HG03439 (cell line): ENCODE data around the gene SYT9.

Source experiments
- ATAC-seq: cut with Tn5 transposase; IDR thresholded peaks from one replicate; pipeline ENCODE4 v1.9.1; 2021; ENCODE audit warnings: mild to moderate bottlenecking, moderate library complexity; ENCODE audit not compliant: unreplicated experiment

Gene SYT9

DNA sequence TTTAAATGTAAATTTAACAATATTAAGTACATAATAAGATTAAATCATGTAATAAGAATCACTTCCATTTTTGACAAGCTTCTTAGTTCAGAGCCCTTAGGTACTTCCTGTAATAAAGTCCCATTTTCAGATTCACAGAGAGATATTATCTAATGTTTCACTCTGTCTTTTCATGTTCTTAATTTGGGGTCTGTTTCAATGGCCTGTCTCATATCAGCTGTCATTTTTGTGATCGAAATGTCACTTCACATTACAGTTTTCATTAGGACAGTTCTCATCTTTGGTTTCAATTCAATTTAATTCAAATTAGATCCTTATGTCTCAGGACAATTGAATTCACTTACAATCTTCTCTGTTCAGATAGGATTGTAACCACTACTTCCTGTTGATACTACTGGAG lies 211.0 kb downstream of the SYT9 start:
- ATAC-seq = no peak

DNA sequence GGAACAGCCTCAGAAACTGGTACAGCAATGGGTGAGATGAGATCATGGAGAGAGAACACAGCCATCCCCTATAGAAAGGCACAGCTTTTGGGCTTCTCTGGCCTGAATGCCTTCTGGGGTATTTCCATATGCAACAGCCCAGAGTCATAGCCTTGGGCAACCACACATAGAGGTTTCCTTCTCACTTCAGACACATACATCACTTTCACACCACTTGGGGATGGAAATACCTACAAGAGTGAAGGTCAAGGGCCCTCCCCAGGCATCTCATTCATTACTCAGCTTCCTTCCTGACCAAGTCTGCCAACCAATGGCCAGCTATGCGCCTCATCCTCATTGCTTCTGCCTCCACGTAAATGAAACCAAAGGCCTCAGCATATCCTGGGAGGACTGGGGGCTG lies 215.9 kb downstream of the SYT9 start:
- no peak for ATAC-seq

DNA sequence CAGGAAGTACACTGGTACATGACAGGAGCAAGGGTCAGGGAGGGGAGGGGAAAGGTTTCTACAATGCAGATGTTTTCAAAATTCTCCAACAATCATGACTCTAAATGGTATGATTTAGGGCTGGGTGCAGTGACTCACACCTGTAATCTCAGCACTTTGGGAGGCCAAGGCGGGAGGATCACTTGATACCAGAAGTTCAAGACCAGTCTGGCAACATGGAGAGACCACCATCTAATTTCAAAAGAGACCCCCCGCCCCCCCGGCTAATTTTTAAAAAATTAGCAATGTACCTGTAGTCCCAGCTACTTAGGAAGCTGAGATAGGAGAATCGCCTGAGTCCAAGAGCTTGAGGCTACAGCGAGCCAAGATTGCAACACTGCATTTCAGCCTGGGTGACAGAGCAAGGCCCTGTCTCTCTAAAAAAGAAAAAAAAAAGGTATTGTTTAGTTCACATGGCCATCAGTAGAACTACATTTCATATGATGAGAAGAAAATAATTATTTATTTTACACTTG lies 217.7 kb downstream of the SYT9 start:
- no peak for ATAC-seq

DNA sequence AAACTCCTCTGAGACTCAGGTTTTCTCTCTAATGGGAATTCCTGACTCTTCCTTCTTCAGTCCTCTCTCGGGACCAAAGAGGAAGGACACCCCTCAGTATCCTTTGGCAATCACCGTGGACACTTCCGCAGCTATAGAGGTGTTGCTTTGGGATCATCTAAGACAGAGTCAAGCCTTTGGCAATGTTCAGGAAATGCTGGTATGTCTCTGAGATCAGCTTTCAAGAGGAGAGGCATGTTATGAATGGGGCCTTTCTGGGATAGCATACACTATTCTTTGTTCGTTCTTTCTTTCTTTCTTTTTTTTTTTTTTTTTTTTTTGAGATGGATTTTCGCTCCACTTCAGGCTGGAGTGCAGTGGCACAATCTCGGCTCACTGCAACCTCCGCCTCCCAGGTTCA lies 219.4 kb downstream of the SYT9 start:
- no peak for ATAC-seq

DNA sequence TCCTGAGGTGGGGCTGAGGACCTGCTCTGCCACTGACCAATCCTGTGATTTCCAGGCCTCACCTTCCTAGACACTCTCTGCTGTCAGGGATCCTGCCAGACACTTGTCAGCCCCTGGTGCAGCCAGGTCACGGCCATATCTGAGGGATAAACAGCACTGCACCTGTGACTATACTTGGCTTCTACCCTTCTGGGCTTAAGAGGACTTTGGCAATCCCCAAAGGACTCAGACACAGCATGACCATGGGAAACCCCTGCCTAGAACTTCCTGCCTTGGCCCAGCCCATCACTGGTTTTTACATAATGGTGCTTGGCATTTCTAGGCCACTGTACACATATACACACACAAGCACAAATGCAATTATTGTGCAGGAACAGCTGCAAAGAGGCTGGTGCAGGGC lies 222.0 kb downstream of the SYT9 start:
- ATAC-seq = peak; percentile 81

DNA sequence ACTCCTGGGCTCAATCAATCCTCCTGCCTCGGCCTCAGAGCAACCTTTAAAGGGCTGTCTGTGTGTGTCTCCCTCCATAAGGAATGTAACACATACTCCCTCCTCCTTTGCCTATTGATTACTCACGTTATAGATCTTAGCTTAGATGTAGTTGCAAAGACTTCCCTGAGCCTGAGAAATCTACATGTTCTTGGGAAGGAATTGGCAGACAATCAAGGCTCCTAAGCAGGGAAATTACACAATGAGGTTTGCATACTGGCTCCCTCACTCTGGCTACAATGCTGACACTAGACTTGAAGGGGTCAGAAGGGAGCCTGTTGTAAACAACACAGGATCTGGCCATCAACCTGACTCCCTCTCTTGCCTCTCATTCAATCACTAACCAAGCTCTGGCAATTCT lies 228.4 kb downstream of the SYT9 start:
- no peak for ATAC-seq

DNA sequence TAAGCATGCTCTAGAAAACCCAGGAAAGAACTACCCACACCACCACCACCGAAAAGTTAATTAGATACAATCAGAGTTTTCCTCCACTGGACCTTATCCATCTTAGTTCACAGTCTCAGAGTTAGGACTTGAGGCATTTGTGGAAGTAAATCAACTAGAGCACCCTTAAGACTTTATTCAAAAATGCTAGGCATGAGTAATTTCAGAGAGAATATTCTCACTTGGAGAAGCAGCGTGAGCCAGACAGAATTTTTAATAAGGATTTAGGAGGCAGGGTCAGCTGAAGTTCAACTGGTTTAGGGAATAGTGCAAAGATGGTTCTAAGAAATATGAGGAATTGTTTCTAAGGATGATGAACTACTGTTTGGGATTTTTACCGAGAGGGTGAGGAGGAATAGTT lies 232.4 kb downstream of the SYT9 start:
- ATAC-seq = no peak

DNA sequence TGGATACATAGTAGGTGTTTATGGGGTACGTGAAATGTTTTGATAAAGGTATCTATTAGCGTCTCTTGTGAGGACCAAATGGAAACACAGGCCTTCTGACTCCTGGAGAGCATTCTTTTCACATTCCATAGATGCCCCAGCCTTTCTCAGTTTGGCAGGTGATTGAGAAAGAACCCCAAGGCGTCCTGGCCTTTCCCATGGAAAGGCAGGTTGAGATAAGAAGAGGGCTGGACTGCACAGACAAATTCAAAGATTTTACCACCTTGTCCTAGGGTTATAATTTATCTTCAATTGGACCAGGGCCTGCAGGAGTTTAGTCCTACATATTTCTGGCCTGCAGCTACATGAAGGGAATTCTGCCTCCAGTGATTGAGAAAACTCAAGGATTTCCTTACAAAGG lies 232.9 kb downstream of the SYT9 start:
- ATAC-seq = no peak

DNA sequence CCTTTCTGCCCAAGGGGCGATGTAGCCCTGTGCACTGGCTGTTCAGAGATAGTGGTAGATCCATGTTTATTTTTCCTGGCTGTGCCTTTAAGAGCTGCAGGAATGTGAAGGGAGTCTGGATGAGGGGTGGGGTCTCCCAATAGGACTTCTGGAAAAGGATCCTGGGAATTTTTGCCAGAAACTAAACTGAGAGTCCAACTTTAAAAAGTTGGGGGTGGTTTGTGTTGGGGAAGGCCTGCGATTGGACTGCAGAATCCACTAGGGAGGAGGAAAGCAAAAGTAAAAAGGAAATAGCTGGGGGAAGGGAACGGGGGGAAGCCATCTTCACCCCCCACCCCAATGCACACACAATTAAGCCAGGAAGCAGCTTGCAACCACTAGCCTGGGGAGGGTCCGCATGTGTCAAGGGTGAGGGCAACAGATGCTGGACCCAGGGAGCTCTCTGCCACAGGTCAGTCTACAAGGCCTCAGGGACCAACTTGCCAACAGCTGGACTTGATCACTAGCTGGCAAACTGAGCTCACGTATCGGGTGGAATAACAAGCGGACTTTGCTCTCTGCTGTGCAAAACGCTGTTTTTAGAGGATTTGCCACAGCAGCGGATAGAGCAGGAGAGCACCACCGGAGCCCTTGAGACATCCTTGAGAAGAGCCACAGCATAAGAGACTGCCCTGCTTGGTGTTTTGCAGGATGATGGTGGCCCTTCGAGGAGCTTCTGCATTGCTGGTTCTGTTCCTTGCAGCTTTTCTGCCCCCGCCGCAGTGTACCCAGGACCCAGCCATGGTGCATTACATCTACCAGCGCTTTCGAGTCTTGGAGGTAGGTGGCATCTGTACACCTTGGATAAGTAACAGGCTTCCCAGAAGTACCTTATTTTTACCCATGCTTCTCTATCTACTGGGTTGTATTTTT lies 233.7 kb downstream of the SYT9 start, which contains the start of gene OLFML1:
OLFML1 (plus strand) TSS at position 321 of the 912 bp plus-strand sequence; CDS start at position 691, 370 bp downstream.
- no peak for ATAC-seq

DNA sequence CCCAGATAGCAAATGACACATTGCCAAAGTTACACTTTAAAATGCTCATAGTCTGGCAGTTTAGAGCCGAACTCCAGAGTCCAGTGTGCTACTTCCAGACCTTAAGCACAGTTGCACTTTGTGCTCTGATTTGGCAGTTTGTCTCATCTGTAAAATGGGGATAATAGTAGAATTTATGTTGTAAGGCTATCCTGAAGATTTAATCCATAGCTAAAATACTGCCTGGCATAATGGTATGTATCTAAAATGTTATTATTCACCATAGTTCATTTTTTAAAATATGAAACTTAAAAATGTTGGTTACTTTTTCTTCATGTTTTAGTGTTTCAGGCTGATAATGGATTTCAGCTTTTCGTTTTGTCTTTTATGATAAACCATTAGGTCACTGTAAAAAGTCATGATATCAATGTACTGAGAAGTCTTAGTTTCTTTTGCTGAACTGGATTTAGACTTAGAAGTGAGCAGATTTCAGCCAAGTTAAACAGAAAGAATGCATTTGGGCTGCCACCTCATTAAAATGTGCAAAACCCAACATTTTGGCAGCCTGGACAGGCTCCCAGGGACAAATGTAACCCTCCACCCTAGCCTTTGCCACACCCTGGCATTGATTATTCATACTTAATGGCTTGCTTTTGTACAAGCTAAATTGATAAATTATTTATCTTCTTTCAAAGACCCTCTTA lies 234.5 kb downstream of the SYT9 start:
- ATAC-seq = no peak

DNA sequence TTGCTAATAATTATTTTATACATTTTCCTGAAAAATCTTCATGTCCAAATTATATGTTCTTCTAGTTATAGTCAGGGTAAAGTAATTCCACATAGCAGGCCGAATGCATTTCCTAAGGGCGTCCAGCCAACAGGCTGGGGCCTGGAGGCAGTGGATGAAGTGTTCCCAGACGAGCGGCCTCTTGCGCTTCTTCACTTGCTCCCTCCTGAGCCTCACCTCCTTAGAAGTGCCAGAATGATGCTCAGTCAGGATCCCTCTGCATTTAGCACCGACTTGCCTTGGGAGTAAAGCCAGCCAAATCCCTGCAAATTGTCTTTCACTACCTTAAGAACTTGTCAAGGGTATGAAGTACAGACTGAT lies 235.1 kb downstream of the SYT9 start:
- no peak for ATAC-seq

DNA sequence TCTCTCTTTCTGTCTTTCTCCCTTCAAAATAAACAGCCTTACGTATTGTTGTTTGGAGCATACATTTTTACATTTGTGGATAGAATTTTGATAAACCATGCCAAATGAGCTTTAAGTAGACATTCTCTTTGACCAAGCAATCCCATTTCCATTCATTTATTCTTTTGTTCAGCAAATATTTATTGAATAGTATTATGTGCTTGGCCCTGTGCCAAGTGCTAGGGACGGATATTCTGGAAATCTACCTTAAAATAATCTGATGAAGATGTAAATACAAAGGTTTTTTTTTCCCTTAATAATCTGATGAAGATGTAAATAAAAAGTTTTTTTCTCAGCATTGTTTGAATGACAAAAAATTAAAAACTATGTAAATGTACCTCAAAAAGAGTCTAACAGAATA lies 235.7 kb downstream of the SYT9 start:
- ATAC-seq = no peak

DNA sequence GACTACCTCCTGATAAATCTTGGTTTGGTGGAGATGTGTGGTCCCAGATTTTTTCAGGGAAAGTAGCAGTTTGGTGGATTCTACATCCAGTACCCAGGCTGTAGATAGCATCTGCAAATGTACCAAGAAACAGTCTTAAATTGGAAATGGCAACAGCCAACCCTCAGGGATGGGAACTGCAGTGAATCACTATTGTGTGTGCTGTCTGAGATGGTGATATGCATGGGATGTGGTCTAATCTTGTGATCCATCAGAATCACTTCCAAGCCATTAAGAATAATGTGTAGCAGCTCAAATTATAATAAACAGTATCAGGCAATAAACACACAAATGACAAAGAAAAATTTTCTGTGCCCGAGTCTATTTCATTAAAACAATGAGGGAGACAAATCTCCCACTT lies 237.0 kb downstream of the SYT9 start:
- ATAC-seq = no peak

DNA sequence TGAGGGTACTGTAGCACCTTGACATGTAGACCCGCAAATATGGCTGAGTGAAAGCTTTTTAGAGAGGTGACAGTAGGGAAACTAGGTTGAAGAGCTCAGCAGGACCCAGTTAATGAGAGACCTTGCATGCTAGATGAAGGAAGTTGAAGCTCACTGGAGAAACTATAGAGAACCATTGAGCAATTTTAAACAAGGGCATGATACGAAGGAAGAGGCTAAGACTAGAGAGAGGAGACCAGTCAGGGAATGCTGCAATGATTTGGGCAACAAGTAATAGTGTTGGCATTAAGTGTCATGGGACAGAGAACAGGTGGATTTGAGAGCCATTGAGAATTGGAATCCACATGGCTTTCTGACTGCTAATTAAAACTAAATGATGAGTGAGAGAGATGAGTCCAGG lies 237.7 kb downstream of the SYT9 start:
- ATAC-seq = no peak

DNA sequence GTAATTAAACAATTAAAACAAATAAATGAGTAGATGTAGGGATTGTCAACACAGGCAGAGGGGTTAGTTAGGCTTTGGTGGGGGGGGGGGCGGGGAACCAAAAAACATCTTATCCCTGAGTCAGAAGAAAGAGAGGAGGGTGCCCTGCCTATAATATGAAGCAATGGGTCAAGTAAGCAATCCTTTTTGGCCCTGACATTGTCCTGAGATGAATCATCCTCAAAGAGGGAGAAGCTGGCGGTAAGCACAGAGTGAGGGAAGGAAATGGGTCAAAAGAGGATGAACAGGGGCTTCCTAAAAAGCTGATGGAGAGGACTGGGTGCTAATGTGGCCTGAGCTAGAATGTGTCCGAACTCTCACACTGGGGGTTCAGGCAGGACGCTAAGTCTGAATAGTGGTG lies 238.3 kb downstream of the SYT9 start:
- no peak for ATAC-seq

DNA sequence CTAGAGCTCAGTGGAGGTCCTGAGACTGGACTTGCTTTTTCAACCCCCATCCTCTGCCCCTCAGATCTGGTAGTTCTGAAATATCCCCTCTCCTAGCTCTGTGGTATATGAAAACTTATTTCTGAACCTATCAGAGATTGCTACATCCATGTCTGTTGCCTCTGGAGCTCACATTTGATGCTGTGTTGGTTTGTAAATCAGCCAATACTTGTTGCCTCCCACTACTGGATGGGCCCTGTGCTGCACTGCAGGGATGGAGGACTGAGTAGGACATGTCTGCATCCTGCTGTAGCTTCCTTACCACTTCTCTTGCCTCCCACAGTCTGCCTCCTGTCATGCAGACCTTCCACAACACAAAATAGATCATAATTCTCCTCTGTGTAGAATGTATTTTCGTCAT lies 238.8 kb downstream of the SYT9 start:
- ATAC-seq = no peak

DNA sequence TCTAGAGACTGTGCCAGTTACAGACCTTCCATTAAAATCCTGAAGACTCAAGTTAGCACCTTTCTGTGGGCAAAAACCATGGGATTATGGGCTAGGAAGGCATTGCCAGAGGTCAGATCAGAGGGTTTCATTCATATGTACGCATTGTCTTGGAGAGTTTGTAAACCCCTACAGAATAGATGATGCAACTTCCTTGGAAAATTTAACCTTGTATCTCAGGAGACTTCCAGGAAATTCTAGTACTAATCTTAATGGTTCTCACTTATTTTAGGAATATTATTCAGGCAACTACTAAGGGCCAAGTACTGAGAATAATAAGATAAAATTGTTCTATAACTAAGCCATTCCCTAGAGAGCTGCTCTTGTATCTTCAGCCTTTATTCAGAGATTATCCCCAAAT lies 240.5 kb downstream of the SYT9 start:
- ATAC-seq = no peak

DNA sequence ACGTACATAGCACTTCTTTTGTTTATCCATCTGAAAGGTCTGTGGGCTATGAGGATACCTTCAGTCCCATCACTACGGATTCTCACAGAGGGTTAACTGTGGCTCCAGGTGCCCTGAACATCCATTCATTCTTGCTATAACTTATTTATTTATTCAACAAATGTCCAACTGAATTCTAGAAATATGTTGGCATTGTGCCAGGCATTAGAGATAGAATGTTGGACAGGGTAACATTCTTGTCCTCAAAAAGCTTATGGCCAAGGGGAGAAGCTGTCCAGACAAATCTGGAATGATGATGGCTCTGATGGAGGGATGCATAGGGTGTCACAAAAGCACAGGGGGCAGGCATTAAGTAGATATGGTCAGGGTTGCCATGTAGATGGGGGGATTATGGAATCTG lies 242.0 kb downstream of the SYT9 start:
- no peak for ATAC-seq

DNA sequence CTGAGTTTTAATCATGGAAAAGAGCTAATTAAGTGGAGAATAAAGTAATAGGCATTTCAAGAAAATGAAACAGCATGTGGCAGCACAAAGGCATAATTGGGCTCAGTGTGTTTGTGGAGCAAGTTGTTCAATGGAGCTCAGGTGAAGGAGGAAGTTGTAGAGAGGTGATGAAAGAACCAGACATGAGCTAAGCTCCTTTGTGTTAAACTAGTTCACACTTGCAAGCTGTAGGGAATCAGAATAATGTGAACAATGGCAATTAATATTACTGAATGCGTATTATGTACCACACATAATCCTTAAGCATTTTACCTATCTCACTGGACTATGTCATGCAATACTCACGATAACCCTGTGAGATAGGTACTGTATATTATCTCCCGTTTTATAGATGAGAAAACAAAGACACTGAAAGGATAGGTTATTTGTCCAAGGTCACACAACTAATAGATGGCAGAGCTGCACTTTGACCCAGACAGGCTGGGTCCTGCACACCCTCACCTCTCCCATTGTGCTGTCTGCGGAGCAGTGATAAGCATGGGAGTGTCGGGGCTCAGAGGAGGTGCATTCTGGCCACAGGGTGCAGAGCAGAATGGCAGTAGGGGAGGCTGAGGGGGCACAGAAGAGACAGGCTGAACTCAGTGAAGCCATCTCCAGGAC lies 242.5 kb downstream of the SYT9 start:
- ATAC-seq = no peak

DNA sequence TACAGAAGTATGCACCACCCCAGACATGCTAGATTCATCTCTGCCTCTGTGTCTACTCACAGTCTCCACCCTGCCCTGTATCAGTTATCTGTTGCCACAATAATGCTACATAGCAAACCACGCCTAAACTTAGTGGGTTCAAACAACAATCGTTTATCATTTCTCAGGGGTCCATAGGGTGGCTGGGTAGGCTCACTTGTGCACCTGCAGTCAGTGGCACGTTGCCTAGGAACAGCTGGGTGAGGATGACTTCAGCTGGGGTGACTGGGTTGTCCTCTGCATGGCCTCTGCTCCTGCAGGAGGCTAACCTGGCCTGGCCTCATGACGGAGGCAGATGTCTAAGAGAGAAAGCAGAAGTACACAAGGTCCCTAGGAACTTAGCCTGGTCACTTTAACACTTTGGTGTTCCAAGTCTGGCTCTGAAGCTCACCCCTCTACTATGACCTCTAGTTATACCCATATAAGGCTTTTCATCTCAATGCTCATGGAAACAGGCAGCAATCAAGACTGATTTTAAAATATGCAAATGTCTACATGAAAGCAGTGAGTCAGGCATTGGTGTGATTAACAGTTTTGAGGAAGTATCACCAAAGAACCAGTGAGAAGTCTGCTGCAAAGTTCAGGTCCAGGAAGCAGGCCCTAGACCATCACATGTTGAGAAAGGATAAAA lies 244.3 kb downstream of the SYT9 start:
- peak; percentile 91 for ATAC-seq

DNA sequence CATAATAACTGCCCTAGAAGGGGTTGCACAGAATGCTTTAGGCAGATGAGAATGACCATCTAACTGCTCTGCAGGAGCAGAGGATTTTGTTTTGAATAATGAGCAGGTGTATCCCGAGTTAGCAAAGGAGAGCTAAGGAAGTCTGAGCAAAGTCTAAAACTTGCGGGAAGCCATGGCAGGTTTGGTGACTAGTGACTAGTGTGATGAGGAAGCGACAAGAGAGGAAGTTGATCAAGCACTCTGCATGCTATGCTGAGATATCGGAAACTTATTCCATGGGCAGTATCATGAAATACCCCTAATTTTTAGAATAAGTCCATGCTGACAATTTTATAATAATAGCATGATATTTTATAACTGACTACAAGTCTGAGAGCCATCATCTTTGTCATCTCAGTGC lies 246.5 kb downstream of the SYT9 start:
- no peak for ATAC-seq
